T-cell (primary cell): Measurements from ENCODE around the gene PPARA. TPM values are rescaled to one million over a fixed set of nuclear protein-coding genes. Genes with fewer than 3 reads are reported as not detected.
A peak's percentile ranks its signal among the peaks of the same experiment; 100 is the strongest.

Experiments used
- ATAC-seq, 4 experiments: fragments of 200-7000 bp in 3 of 4; fragments of 150-1000 bp in 1 of 4; cut with Tn5 transposase; replicated peaks in 1 of 4; 1 replicate in 3 of 4; 2 replicates in 1 of 4; pipeline ENCODE4 v1.10.0; 2021; ENCODE audit warnings: moderate library complexity in 3 of 4, mild to moderate bottlenecking in 2 of 4, moderate number of reproducible peaks in 1 of 4
- CTCF ChIA-PET, 2 donors: fragments of 300-600 bp; sonication (Branson Sonifier 250); formaldehyde crosslinking; loops; one replicate each; lab custom pipeline; 2022; ENCODE audit warnings: antibody characterized with exemption in 2 of 2; lab: Charles Lee
- POLR2A ChIA-PET, 2 donors: fragments of 300-600 bp; sonication (Branson Sonifier 250); formaldehyde crosslinking; loops; one replicate each; lab custom pipeline; 2022; ENCODE audit warnings: antibody characterized with exemption in 2 of 2; lab: Charles Lee
- DNase-seq, 35 experiments: peaks; one replicate each; pipeline versions ENCODE4 v3.0.0 to v3.0.0-alpha.2; 2013 to 2023
- H3K27ac ChIP-seq: one replicate; pipeline ENCODE4 v1.5.1; 2013; ENCODE audit warnings: low read length
- H3K27me3 ChIP-seq, 2 experiments: replicated peaks in 1 of 2; 1 replicate in 1 of 2; 2 replicates in 1 of 2; pipeline versions ENCODE4 v1.6.1 to v1.7.0; 2013; ENCODE audit warnings: low read length in 1 of 2, mixed read lengths in 1 of 2; ENCODE audit not compliant: control insufficient read depth in 2 of 2, insufficient read depth in 2 of 2; ENCODE audit errors: extremely low read depth in 1 of 2
- H3K36me3 ChIP-seq, 2 donors: 1 replicate in 1 of 2; 2 replicates in 1 of 2; pipeline versions ENCODE4 v1.6.1 to v1.7.0; 2013; ENCODE audit warnings: low read length in 1 of 2; ENCODE audit not compliant: control insufficient read depth in 2 of 2, insufficient read depth in 1 of 2; ENCODE audit errors: extremely low read depth in 1 of 2
- H3K4me1 ChIP-seq, 2 experiments: 1 replicate in 1 of 2; 2 replicates in 1 of 2; pipeline versions ENCODE4 v1.6.1 to v1.7.0; 2013; ENCODE audit warnings: low read length in 2 of 2, mixed read lengths in 1 of 2; ENCODE audit not compliant: insufficient read depth in 2 of 2, control insufficient read depth in 1 of 2; ENCODE audit errors: extremely low read depth in 1 of 2
- H3K4me3 ChIP-seq, 2 donors: 1 replicate in 1 of 2; 2 replicates in 1 of 2; pipeline versions ENCODE4 v1.5.1 to v1.7.0; 2013; ENCODE audit warnings: mild to moderate bottlenecking in 2 of 2, low read length in 1 of 2, moderate library complexity in 1 of 2; ENCODE audit not compliant: control insufficient read depth in 1 of 2; ENCODE audit errors: extremely low read depth in 1 of 2
- H3K9me3 ChIP-seq: 2 replicates; pipeline ENCODE4 v1.7.0; 2013
- H3K27ac Mint-ChIP-seq, 2 donors: one replicate each; pipeline ENCODE4 v1.8.0; 2020 to 2021; ENCODE audit warnings: mild to moderate bottlenecking in 2 of 2, mixed read lengths in 2 of 2
- H3K27me3 Mint-ChIP-seq, 2 donors: one replicate each; pipeline ENCODE4 v1.8.0; 2021 to 2022; ENCODE audit warnings: mixed read lengths in 2 of 2
- H3K36me3 Mint-ChIP-seq: one replicate; pipeline ENCODE4 v1.8.0; 2021; ENCODE audit warnings: mixed read lengths
- H3K4me1 Mint-ChIP-seq, 3 donors: one replicate each; pipeline ENCODE4 v1.8.0; 2020 to 2022; ENCODE audit warnings: mixed read lengths in 3 of 3, mild to moderate bottlenecking in 1 of 3
- H3K4me3 Mint-ChIP-seq, 3 donors: one replicate each; pipeline ENCODE4 v1.8.0; 2020 to 2022; ENCODE audit warnings: mild to moderate bottlenecking in 3 of 3, mixed read lengths in 3 of 3, moderate library complexity in 3 of 3
- H3K9me3 Mint-ChIP-seq, 3 donors: one replicate each; pipeline ENCODE4 v1.8.0; 2020 to 2022; ENCODE audit warnings: mixed read lengths in 3 of 3
- WGBS: methylation state at CpG from one replicate; pipeline ENCODE4 v1.1.5; 2013; ENCODE audit warnings: missing lambda C conversion rate; ENCODE audit not compliant: insufficient coverage; 5-methylcytosine and 5-hydroxymethylcytosine counted together
- total RNA-seq, 35 experiments: library from RNA in 6 of 35; stranded (reverse) in 6 of 35; fragments of 120-200 nt in 1 of 35; gene quantifications; one replicate each; pipeline versions ENCODE4 v1.2.1 to v1.2.4 and lab custom pipeline; 2013 to 2026

The PPARA gene
- total RNA-seq, 5 donors from 2014 or later (not counting 1 experiment from before 2014, with no cell fraction given), result 11.0 to 22.2 (median 19.6) TPM

- peaks cover 12 to 22% (median 22%) of the 10 kb centered on the region in 3 donors for H3K4me1 Mint-ChIP-seq
- no peaks in the 10 kb centered on the region for H3K9me3 Mint-ChIP-seq
- DNase-seq, result no peak
These were observed 89.7 kb downstream of the PPARA start for GRCh38 chr22:46240073-46240472.

GRCh38 chr22:46240506-46240905 is 90.2 kb downstream of the PPARA start:
- ChIA-PET CTCF (no interaction called here), POLR2A (no interaction called here)
- Histone ChIP-seq H3K27me3 (no peaks in the 10 kb centered on the region), H3K4me1 (peaks cover 14 to 22% of the 10 kb centered on the region in 2 experiments), H3K4me3 (no peak overlapping the region), H3K27ac (no peak overlapping the region), H3K36me3 (peaks cover 6 to 23% of the 10 kb centered on the region in 2 donors), H3K9me3 (no peaks in the 10 kb centered on the region)
- no peak for ATAC-seq
- Mint-ChIP-seq H3K27ac (peak overlapping the region; percentile 74 to 92), H3K36me3 (peaks cover 26% of the 10 kb centered on the region), H3K27me3 (no peaks in the 10 kb centered on the region), H3K4me3 (peak overlapping the region in 1 of 3 donors; percentile 61), H3K9me3 (no peaks in the 10 kb centered on the region), H3K4me1 (peaks cover 12 to 22% (median 22%) of the 10 kb centered on the region in 3 donors)
- 97% methylated on average over 5 of the region's 6 CpGs for WGBS
- no peak for DNase-seq

More at GRCh38 chr22:46240073-46240472, 89.7 kb downstream of the PPARA start:
- no peaks in the 10 kb centered on the region for H3K27me3 Mint-ChIP-seq
- H3K4me1 ChIP-seq, result peaks cover 14 to 22% of the 10 kb centered on the region in 2 experiments
- H3K27me3 ChIP-seq, result no peaks in the 10 kb centered on the region
- H3K27ac ChIP-seq, result no peak overlapping the region
- 80% methylated on average over 2 of the region's 2 CpGs for WGBS
- peaks cover 5 to 26% of the 10 kb centered on the region in 2 donors for H3K36me3 ChIP-seq
- peak overlapping the region in 1 of 2 donors; percentile 12 for H3K4me3 ChIP-seq
- peak overlapping the region; percentile 79 to 92 for H3K27ac Mint-ChIP-seq
- POLR2A ChIA-PET, result no interaction called here
- peak in 1 of 4 experiments; percentile 15 for ATAC-seq
- H3K36me3 Mint-ChIP-seq, result peaks cover 28% of the 10 kb centered on the region
- peak overlapping the region in 1 of 3 donors; percentile 61 for H3K4me3 Mint-ChIP-seq
- CTCF ChIA-PET, result no interaction called here
- no peaks in the 10 kb centered on the region for H3K9me3 ChIP-seq

GRCh38 chr22:46240907-46241306 is 90.6 kb downstream of the PPARA start:
- DNase-seq (no peak), ATAC-seq (no peak)
- H3K4me1 ChIP-seq, result peaks cover 14 to 22% of the 10 kb centered on the region in 2 experiments
- 96% methylated on average over 6 of the region's 7 CpGs for WGBS
- POLR2A ChIA-PET, result no interaction called here
- Mint-ChIP-seq H3K27ac (peak overlapping the region in 1 of 2 donors; percentile 11), H3K9me3 (no peaks in the 10 kb centered on the region), H3K4me1 (peaks cover 16 to 22% (median 22%) of the 10 kb centered on the region in 3 donors), H3K36me3 (peaks cover 24% of the 10 kb centered on the region), H3K4me3 (no peak overlapping the region), H3K27me3 (no peaks in the 10 kb centered on the region)
- H3K9me3 ChIP-seq, result no peaks in the 10 kb centered on the region
- H3K4me3 ChIP-seq, result no peak overlapping the region
- CTCF ChIA-PET, result no interaction called here
- no peak overlapping the region for H3K27ac ChIP-seq
- H3K27me3 ChIP-seq, result no peaks in the 10 kb centered on the region
- H3K36me3 ChIP-seq, result peaks cover 6 to 24% of the 10 kb centered on the region in 2 donors

GRCh38 chr22:46241396-46242007 is 91.2 kb downstream of the PPARA start:
- ChIA-PET CTCF (no interaction called here), POLR2A (interaction anchor here in 1 of 2 donors (0.6 kb wide), 1 partner anchor 98 kb away, joined by 6 read pairs; no protein-coding TSS in a partner anchor)
- H3K36me3 ChIP-seq, result peaks cover 6 to 22% of the 10 kb centered on the region in 2 donors
- H3K27me3 ChIP-seq, result no peaks in the 10 kb centered on the region
- no peak for ATAC-seq
- H3K27me3 Mint-ChIP-seq, result no peaks in the 10 kb centered on the region
- peaks cover 22% of the 10 kb centered on the region in 3 donors for H3K4me1 Mint-ChIP-seq
- H3K9me3 Mint-ChIP-seq, result no peaks in the 10 kb centered on the region
- no peak overlapping the region for H3K4me3 ChIP-seq
- 68% methylated on average over 2 of the region's 5 CpGs for WGBS
- peaks cover 22% of the 10 kb centered on the region for H3K36me3 Mint-ChIP-seq
- H3K27ac ChIP-seq, result no peak overlapping the region
- H3K4me3 Mint-ChIP-seq, result no peak overlapping the region
- peaks cover 14 to 22% of the 10 kb centered on the region in 2 experiments for H3K4me1 ChIP-seq
- no peak for DNase-seq
- no peak overlapping the region for H3K27ac Mint-ChIP-seq
- no peaks in the 10 kb centered on the region for H3K9me3 ChIP-seq

GRCh38 chr22:46242076-46242475 is 91.8 kb downstream of the PPARA start:
- H3K36me3 ChIP-seq, result peaks cover 6 to 23% of the 10 kb centered on the region in 2 donors
- CTCF ChIA-PET, result no interaction called here

GRCh38 chr22:46244771-46245170 is 94.4 kb downstream of the PPARA start:
- DNase-seq (no peak), ATAC-seq (no peak)
- no peak overlapping the region for H3K4me3 Mint-ChIP-seq
- Histone ChIP-seq H3K27me3 (no peaks in the 10 kb centered on the region), H3K4me3 (no peak overlapping the region), H3K9me3 (no peaks in the 10 kb centered on the region), H3K36me3 (peaks cover 6 to 26% of the 10 kb centered on the region in 2 donors), H3K4me1 (peaks cover 9 to 29% of the 10 kb centered on the region in 2 experiments), H3K27ac (no peak overlapping the region)
- ChIA-PET CTCF (no interaction called here), POLR2A (no interaction called here)
- no peak overlapping the region for H3K27ac Mint-ChIP-seq
- peaks cover 22 to 30% (median 24%) of the 10 kb centered on the region in 3 donors for H3K4me1 Mint-ChIP-seq
- WGBS, result 97% methylated on average over 9 of the region's 9 CpGs
- H3K9me3 Mint-ChIP-seq, result no peaks in the 10 kb centered on the region
- no peaks in the 10 kb centered on the region for H3K27me3 Mint-ChIP-seq
- peaks cover 9% of the 10 kb centered on the region for H3K36me3 Mint-ChIP-seq

More at GRCh38 chr22:46242076-46242475, 91.8 kb downstream of the PPARA start:
- Mint-ChIP-seq H3K36me3 (peaks cover 17% of the 10 kb centered on the region), H3K27ac (no peak overlapping the region), H3K27me3 (no peaks in the 10 kb centered on the region), H3K9me3 (no peaks in the 10 kb centered on the region), H3K4me3 (no peak overlapping the region), H3K4me1 (peaks cover 22 to 23% (median 23%) of the 10 kb centered on the region in 3 donors)
- Histone ChIP-seq H3K4me3 (no peak overlapping the region), H3K9me3 (no peaks in the 10 kb centered on the region), H3K27ac (no peak overlapping the region), H3K27me3 (no peaks in the 10 kb centered on the region), H3K4me1 (peaks cover 14 to 22% of the 10 kb centered on the region in 2 experiments)
- POLR2A ChIA-PET, result no interaction called here
- DNase-seq (no peak), ATAC-seq (no peak)
- WGBS, result 97% methylated on average over 9 of the region's 10 CpGs
